GM23248 (cell line): ENCODE measurements around the gene XYLT2.

Experiments
- EZH2 ChIP-seq: fragments of 200-600 bp; sonication (generic); IDR thresholded peaks from 2 replicates; pipeline ENCODE4 v1.6.1; 2018; ENCODE audit warnings: antibody characterized with exemption, mild to moderate bottlenecking; ENCODE audit not compliant: insufficient read depth, poor library complexity, severe bottlenecking
- EZH2phosphoT487 ChIP-seq: fragments of 200-600 bp; sonication (generic); IDR thresholded peaks from 2 replicates; pipeline ENCODE4 v1.6.1; 2018; ENCODE audit warnings: antibody characterized with exemption, moderate library complexity, mild to moderate bottlenecking, low read depth; ENCODE audit not compliant: insufficient read depth

DNA sequence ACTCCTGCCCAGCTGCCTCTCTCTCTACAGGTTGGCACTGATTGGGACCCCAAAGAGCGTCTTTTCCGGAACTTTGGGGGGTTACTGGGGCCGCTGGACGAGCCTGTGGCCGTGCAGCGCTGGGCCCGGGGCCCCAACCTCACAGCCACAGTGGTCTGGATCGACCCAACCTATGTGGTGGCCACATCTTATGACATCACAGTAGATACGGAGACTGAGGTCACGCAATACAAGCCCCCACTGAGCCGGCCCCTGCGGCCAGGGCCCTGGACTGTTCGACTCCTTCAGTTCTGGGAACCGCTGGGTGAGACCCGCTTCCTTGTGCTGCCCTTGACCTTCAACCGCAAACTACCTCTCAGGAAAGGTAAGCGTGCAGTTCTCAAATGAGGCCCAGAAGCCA lies 12.3 kb downstream of the XYLT2 start:
- TF ChIP-seq EZH2phosphoT487 (no peak), EZH2 (no peak)
